ENCODE data around the gene ZNF354C.

DNA sequence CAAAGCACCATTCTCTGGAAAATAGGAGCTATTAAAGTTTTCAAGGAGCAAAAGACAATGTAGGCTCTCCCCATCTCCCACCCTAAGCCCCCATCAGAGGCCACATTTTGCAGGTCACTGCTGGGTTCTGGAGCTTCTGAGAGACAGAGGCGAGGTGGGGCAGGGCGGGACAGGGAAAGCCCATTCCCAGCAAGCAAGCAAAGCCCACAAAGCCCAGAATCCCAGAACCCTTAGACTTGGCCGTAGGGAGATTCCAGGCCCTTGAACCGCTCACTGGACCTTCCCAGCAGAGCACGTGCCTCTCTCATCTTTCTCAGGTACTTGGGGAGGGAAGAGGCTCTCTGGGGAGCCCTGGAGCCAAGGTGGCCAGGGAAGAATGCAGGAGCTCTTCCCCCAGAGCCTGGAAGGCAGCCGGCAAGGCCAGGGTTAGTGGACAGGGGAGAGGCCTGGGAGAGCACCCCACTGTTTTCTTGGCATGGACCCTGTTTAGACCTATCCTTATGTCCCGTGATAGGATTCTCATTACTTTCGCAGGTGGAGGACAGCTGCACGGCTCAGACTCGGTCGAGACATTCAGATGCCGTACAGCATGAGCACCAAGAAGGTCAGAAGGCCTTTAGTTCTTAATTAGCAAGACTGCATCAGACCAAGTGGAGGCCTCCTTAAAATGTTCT, 52.4 kb downstream of the ZNF354C start:
- TF ChIP-seq, protein P1, sequence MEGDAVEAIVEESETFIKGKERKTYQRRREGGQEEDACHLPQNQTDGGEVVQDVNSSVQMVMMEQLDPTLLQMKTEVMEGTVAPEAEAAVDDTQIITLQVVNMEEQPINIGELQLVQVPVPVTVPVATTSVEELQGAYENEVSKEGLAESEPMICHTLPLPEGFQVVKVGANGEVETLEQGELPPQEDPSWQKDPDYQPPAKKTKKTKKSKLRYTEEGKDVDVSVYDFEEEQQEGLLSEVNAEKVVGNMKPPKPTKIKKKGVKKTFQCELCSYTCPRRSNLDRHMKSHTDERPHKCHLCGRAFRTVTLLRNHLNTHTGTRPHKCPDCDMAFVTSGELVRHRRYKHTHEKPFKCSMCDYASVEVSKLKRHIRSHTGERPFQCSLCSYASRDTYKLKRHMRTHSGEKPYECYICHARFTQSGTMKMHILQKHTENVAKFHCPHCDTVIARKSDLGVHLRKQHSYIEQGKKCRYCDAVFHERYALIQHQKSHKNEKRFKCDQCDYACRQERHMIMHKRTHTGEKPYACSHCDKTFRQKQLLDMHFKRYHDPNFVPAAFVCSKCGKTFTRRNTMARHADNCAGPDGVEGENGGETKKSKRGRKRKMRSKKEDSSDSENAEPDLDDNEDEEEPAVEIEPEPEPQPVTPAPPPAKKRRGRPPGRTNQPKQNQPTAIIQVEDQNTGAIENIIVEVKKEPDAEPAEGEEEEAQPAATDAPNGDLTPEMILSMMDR (IDR thresholded peaks at IDR 0.05): no peak
- no peak for TF ChIP-seq POLR2A (IDR thresholded peaks at IDR 0.05)
